HG03354 (cell line): ENCODE results near the gene RNF19B.
A peak's percentile ranks its signal among the peaks of the same experiment; 100 is the strongest.
"Not testable (repeated sequence)": the region's sequence is repeated elsewhere in the genome, so short reads cannot be mapped to it uniquely, and the experiment has no call there.

Experiments
- ATAC-seq: cut with Tn5 transposase; IDR thresholded peaks from one replicate; pipeline ENCODE4 v1.9.1; 2021; ENCODE audit warnings: mild to moderate bottlenecking; ENCODE audit not compliant: unreplicated experiment, poor library complexity, severe bottlenecking

RNF19B gene

GRCh38 chr1:32997381-32997891 is 32.8 kb upstream of the RNF19B start:
- no peak for ATAC-seq

- not testable (repeated sequence) for ATAC-seq
Observed at GRCh38 chr1:32993324-32993636, 28.7 kb upstream of the RNF19B start.

DNA sequence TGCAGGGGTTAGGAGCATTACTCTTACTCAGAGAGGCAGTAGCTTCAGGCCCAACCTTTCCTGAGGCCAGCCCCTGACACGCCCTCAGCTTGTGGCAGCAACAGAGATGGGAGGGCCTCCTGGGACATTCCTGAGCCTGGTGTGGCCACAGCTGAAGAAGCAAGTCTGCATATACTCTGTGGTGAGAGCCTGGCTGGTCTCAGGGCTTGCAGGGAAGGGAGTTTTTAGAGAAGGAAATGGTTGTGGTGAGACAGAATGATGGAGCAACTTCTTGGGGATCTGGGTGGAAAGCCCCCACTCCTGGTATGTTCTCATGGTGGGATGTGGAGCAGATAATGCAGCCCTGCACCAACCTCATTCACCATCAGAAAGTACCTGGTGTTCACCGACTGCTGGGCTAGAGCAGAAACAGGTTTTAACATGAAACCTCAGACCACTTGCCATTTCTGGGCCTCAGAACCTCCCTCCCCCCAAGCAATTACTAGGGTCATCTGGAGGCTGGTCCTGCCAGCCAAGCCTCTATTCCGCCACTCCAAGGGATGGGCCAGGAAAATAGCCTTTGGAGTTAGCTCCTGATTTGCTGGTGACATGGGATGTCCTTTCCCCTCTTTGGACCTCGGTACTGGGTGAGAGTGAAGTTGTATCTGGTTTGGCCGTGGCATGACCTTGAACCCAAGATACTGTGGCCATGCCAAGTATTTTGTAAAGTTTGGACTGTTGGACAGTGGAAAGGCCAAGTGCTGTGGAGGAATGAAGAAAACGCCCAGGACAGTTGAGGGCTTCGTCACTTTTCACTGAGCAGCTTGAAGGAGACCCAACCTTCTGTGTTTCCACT is 28.1 kb upstream of the RNF19B start:
- ATAC-seq, result peak; percentile 78

GRCh38 chr1:32991819-32992488 is 27.3 kb upstream of the RNF19B start:
- ATAC-seq, result peak; percentile 38

GRCh38 chr1:32991386-32991785 is 26.8 kb upstream of the RNF19B start:
- ATAC-seq, result no peak

- no peak for ATAC-seq
Observed at GRCh38 chr1:32990887-32991286, 26.3 kb upstream of the RNF19B start.

- ATAC-seq, result no peak
Observed at GRCh38 chr1:32989160-32990050, 24.8 kb upstream of the RNF19B start.

GRCh38 chr1:32988665-32989064 is 24.1 kb upstream of the RNF19B start:
- no peak for ATAC-seq

GRCh38 chr1:32985226-32985625 is 20.6 kb upstream of the RNF19B start:
- no peak for ATAC-seq

GRCh38 chr1:32984455-32985171 is 20.0 kb upstream of the RNF19B start:
- ATAC-seq, result no peak

- no peak for ATAC-seq
Observed at GRCh38 chr1:32984090-32984454, 19.5 kb upstream of the RNF19B start.

GRCh38 chr1:32983020-32983419 is 18.4 kb upstream of the RNF19B start:
- ATAC-seq, result no peak

GRCh38 chr1:32981003-32981901 is 16.6 kb upstream of the RNF19B start:
- ATAC-seq, result peak; percentile 93

DNA sequence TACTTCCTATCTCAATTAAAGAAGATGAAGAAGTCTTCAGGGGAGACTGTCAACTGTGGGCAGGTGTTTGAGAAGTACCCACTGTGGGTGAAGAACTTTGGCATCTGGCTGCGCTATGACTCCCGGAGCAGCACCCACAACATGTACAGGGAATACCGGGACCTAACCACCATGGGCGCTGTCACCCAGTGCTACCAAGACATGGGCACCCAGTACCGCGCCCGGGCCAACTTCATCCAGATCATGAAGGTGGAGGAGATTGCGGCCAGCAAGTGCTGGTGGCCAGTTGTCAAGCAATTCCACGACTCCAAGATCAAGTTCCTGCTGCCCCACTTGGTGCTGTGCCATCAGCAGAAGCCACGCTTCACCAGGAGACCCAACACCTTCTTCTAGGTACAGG is 15.5 kb upstream of the RNF19B start:
- no peak for ATAC-seq

DNA sequence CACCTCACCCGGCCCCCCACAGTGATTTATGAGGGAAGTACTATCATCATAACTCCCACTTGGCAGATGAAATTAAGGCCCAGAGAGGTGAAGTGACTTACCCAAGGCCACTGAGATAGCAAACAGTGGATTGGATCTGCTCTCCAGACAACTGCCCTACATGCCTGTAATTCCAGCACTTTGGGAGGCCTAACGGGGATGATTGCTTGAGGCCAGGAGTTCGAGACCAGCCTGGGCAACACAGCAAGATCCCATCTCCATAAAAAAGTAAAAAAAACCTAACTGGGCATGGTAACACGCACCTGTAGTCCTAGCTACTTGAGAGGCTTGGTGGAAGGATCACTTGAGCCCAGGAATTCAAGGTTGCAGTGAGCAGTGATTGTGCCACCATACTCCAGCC is 14.2 kb upstream of the RNF19B start:
- no peak for ATAC-seq

DNA sequence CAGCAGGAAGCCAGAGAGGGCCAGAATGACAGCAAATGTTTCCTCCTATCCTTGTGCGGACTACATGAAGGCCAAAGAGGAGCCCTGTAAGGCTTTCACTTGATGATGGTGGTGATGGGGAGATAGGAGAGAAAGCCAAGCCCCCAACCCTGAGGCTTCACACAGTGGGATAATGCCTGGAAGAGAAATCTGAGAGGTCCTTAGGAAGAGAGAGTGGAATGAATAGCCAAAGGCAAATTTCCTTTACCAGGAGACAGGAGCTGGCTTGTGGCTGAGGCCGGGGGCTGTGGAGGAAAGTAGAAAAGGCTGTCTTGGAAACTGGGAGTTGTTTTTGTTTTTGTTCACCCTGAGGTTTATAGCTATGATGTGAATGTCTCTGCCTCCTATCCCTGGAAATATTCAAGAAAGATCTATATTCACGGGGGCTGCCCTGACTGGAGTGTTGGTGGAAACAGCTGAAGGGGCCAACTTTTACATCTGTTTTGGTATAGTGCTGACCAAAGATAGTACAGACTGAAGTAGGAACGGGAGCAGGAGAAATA is 13.0 kb upstream of the RNF19B start:
- no peak for ATAC-seq

DNA sequence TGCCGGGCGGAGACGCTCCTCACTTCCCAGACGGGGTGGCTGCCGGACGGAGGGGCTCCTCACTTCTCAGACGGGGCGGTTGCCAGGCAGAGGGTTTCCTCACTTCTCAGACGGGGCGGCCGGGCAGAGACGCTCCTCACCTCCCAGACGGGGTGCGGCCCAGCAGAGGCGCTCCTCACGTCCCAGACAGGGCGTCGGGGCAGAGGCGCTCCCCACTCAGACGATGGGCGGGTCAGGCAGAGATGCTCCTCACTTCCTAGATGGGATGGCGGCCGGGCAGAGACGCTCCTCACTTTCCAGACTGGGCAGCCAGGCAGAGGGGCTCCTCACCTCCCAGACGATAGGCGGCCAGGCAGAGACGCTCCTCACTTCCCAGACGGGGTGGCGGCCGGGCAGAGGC is 10.4 kb upstream of the RNF19B start:
- not testable (repeated sequence) for ATAC-seq

DNA sequence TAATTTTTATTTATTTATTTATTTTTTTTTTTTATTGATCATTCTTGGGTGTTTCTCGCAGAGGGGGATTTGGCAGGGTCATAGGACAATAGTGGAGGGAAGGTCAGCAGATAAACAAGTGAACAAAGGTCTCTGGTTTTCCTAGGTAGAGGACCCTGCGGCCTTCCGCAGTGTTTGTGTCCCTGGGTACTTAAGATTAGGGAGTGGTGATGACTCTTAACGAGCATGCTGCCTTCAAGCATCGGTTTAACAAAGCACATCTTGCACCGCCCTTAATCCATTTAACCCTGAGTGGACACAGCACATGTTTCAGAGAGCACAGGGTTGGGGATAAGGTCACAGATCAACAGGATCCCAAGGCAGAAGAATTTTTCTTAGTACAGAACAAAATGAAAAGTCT is 8.8 kb upstream of the RNF19B start:
- not testable (repeated sequence) for ATAC-seq
